ENCODE data around the gene PLEKHA4. TPM values are rescaled to one million over a fixed set of nuclear protein-coding genes. Genes with fewer than 3 reads are reported as not detected.
"Not testable (repeated sequence)": the region's sequence is repeated elsewhere in the genome, so short reads cannot be mapped to it uniquely, and the experiment has no call there.

Gene PLEKHA4
- total RNA-seq, 6 experiments from 2014 or later, result 5.7 to 25.6 (median 12.0) TPM

DNA sequence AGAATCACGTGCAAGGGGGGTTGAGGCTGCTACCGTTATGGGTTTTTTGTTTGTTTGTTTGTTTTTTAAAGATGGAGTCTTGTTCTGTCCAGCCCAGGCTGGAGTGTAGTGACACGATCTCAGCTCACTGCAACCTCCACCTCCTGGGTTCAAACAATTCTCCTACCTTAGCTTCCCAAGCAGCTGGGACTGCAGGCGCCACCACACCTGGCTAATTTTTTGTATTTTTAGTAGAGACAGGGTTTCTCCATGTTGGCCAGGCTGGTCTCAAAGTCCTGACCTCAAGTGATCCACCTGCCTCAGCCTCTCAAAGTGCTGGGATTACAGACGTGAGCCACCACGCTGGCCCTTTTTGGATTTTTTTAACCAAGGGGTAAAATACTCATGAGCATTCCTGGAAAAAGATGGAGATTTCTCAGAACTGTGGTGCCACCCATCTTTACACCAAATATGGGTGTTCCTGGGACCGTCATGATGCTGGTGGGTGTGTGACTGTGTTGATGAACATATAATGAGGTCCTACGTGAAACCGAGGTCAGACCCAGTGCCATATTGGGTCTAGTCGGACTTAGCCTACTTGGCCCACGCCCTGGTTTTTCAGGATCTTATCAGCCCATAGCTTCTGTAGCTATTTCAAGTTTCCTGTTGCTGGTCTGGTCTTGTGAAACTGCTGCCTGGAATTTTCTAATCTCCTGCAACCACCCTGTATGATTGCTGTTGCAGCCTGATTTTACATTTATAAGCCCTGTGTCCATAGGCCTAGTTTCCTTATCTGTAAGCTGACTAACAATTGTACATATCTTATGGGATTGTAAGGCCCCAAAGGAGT, 10.0 kb upstream of the PLEKHA4 start:
- TF ChIP-seq POLR2A (IDR thresholded peaks at IDR 0.05), result no peak
- TF ChIP-seq, protein P1, sequence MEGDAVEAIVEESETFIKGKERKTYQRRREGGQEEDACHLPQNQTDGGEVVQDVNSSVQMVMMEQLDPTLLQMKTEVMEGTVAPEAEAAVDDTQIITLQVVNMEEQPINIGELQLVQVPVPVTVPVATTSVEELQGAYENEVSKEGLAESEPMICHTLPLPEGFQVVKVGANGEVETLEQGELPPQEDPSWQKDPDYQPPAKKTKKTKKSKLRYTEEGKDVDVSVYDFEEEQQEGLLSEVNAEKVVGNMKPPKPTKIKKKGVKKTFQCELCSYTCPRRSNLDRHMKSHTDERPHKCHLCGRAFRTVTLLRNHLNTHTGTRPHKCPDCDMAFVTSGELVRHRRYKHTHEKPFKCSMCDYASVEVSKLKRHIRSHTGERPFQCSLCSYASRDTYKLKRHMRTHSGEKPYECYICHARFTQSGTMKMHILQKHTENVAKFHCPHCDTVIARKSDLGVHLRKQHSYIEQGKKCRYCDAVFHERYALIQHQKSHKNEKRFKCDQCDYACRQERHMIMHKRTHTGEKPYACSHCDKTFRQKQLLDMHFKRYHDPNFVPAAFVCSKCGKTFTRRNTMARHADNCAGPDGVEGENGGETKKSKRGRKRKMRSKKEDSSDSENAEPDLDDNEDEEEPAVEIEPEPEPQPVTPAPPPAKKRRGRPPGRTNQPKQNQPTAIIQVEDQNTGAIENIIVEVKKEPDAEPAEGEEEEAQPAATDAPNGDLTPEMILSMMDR (IDR thresholded peaks at IDR 0.05), result no peak
- 72% methylated on average over 6 of the region's 11 CpGs for WGBS (ENCODE audit: insufficient coverage, low coverage, low lambda C conversion rate, missing lambda C conversion rate)
- intact Hi-C loops (cut with DNase I), result no loop called here
- Histone ChIP-seq H3K4me3 (no peak overlapping the region), H3K27ac (peak overlapping the region in 2 of 3 donors; percentile 22 to 37), H3K36me3 (peaks cover 0 to 27% (median 6%) of the 10 kb centered on the region in 4 donors), H3K9me3 (no peaks in the 10 kb centered on the region), H3K4me1 (peaks cover 0 to 21% (median 6%) of the 10 kb centered on the region in 4 donors), H3K27me3 (no peaks in the 10 kb centered on the region)
- no peak for DNase-seq
- peak; percentile 9 to 19 (median 12) for ATAC-seq

DNA sequence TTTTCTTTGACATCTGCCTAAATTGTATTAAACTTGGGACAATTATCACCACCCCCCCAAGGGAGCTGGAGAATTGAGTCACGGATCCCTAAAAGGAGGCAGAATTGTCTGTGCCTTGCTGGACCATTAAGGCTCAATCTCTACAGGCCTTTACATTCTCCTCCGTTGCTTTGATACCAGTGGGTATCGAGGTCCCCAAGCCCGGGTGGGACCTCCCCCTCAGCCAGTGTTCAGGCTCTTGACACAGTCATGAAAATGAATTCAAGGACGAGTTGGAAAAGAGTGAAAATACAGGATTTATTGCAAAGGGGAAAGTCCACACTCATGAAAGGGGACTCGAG, 9.4 kb upstream of the PLEKHA4 start:
- Histone ChIP-seq H3K9me3 (no peaks in the 10 kb centered on the region), H3K36me3 (peaks cover 0 to 28% (median 6%) of the 10 kb centered on the region in 4 donors), H3K4me1 (peaks cover 0 to 25% (median 8%) of the 10 kb centered on the region in 4 donors), H3K27ac (peak overlapping the region in 1 of 3 donors; percentile 22), H3K27me3 (no peaks in the 10 kb centered on the region), H3K4me3 (no peak overlapping the region)
- no peak for ATAC-seq
- intact Hi-C loops (cut with DNase I), result no loop called here
- DNase-seq, result no peak
- TF ChIP-seq POLR2A (IDR thresholded peaks at IDR 0.05), result no peak
- TF ChIP-seq, protein P1 (IDR thresholded peaks at IDR 0.05), result no peak
- 90% methylated on average over 6 of the region's 6 CpGs for WGBS (ENCODE audit: insufficient coverage, low coverage, low lambda C conversion rate, missing lambda C conversion rate)

DNA sequence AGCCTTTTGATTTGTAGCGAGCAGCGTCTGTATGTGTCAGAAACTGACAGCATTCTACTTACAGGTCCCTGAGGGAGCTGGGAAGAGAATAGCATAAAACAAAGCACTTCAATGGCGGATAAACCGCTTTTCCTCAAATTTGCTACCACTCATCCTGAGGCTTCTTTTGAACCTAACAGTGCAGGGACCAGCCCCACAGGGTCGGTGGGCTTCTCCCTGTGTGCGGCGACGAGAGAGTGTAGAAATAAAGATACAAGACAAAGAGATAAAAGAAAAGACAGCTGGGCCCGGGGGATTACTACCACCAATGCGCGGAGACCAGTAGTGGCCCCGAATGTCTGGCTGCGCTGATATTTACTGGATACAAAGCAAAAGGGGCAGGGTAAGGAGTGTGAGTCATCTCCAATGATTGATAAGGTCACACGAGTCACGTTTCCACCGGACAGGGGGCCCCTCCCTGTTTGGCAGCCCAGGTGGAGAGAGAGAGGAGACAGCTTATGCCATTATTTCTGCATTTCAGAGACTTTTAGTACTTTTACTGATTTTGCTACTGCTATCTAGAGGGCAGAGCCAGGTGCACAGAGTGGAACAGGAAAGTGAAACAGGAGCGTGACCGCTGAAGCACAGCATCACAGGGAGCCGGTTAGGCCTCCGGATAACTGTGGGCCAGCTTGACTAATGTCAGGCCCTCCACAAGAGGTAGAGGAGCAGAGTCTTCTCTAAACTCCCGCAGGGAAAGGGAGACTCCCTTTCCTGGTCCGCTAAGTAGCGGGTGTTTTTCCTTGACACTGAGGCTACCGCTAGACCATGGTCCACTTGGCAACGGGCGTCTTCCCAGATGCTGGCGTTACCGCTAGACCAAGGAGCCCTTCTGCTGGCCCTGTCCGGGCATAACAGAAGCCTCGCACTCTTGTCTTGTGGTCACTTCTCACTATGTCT, 7.9 kb upstream of the PLEKHA4 start:
- intact Hi-C loops (cut with DNase I); H3K9me3 ChIP-seq; ATAC-seq; H3K27me3 ChIP-seq; DNase-seq: not testable (repeated sequence)
- 64% methylated on average over 16 of the region's 30 CpGs for WGBS (ENCODE audit: insufficient coverage, low coverage, low lambda C conversion rate, missing lambda C conversion rate)
- peak overlapping the region in 2 of 3 donors; percentile 73 to 95 for H3K4me3 ChIP-seq
- peak overlapping the region; percentile 99 to 100 (median 100) for H3K27ac ChIP-seq
- peaks cover 0 to 25% (median 8%) of the 10 kb centered on the region in 4 donors for H3K4me1 ChIP-seq
- H3K36me3 ChIP-seq, result peaks cover 0 to 28% (median 6%) of the 10 kb centered on the region in 4 donors

DNA sequence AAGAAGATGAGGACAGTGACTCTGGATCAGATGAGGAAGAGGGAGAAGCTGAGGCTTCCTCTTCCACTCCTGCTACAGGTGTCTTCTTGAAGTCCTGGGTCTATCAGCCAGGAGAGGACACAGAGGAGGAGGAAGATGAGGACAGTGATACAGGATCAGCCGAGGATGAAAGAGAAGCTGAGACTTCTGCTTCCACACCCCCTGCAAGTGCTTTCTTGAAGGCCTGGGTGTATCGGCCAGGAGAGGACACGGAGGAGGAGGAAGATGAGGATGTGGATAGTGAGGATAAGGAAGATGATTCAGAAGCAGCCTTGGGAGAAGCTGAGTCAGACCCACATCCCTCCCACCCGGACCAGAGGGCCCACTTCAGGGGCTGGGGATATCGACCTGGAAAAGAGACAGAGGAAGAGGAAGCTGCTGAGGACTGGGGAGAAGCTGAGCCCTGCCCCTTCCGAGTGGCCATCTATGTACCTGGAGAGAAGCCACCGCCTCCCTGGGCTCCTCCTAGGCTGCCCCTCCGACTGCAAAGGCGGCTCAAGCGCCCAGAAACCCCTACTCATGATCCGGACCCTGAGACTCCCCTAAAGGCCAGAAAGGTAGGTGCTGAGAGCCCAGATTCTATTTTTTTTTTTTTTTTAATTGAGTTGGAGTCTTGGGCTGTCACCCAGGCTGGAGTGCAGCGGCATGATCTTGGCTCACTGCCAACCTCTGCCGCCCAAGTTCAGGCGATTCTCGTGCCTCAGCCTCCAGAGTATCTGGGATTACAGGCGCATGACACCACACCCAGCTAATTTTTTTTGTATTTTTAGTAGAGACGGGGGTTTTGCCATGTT, 6.1 kb upstream of the PLEKHA4 start:
- WGBS (ENCODE audit: insufficient coverage, low coverage, low lambda C conversion rate, missing lambda C conversion rate), result 19% methylated on average over 15 of the region's 17 CpGs
- H3K27ac ChIP-seq, result peak overlapping the region; percentile 99 to 100 (median 100)
- no peaks in the 10 kb centered on the region for H3K27me3 ChIP-seq
- ATAC-seq (peak in 2 of 4 donors; percentile 3 to 26), DNase-seq (peak in 1 of 3 donors; percentile 42)
- H3K36me3 ChIP-seq, result peaks cover 0 to 28% (median 6%) of the 10 kb centered on the region in 4 donors
- no peaks in the 10 kb centered on the region for H3K9me3 ChIP-seq
- H3K4me3 ChIP-seq, result peak overlapping the region; percentile 73 to 95 (median 92)
- intact Hi-C loops (cut with DNase I), result no loop called here
- peaks cover 0 to 25% (median 8%) of the 10 kb centered on the region in 4 donors for H3K4me1 ChIP-seq
- TF ChIP-seq, protein P1 (IDR thresholded peaks at IDR 0.05), result no peak
- TF ChIP-seq POLR2A (IDR thresholded peaks at IDR 0.05), result no peak
